Measurements from ENCODE around the gene SFXN4.

SFXN4 gene

DNA sequence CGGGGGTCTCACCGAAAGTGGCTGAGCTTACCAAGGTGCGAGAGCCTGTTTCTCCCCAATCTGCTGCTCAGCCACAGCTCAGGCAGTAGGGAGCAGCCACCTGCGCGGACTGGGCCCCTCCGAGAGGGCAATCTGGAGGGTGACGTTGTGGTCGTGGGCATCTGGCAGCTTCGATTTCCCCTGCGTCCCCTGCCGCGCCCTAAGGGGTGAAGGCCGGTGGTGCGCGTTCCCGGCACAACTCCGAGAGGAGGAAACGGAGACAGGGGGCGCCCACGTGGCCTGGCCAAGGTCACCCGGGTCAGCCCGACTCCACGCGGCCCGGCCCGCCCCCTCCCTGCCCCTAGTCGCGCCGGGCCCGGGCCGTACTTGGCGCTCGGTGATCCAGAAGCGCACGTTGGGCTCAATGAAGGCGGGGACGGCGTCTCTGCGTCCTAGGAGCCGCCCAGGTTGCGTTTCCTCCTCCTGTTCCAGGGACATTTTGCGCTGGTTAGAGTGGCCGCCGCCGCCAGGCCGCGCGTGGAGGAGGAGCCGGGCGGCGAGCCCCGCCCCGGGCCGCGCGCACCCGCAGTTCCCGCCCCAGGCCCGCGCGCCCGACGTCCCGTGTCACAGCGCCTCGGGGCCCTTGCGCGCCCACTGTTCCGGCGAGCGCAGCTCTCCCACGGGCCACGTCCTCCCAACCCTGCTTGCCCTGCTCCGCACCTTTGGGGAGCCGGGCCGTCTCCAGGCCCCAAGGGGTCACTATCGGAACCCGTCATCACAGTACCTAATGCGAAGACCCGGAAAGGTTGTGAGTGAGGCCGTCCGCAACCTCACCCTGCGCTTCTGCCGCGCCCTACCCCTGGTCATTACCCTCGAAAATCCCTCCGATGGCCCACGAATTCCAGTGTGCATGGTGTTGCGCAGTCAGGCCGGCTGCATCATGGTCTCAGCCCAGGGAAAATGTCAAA, at the start of gene SFXN4:
TSS of gene SFXN4 (minus strand) at position 544 of the 947 bp plus-strand sequence. CDS start at position 477, 67 bp downstream.
- peak; percentile 7 to 44 for DNase-seq

- no peak for DNase-seq
Measured at GRCh38 chr10:119211625-119212441, 46.3 kb upstream of the SFXN4 start.

DNA sequence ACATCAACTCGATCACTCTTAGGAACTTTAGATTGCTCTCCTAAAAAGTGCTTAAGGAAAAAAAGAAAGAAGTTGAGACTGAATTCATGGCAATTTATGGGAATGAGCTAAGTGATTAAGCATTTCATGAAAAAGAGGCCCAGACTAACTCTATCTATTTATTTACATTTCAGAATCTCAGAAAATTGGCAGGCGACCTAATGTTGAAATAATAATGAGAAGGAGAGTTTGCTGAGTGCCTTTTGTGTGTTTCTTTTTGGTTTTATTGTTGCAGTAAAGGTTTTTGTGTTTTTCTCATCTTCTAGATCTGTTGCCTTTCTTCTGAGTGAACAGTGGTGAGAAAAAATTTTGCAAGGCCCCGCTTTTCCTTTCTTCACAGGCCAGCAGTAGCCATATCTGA, 45.7 kb upstream of the SFXN4 start:
- DNase-seq = no peak

DNA sequence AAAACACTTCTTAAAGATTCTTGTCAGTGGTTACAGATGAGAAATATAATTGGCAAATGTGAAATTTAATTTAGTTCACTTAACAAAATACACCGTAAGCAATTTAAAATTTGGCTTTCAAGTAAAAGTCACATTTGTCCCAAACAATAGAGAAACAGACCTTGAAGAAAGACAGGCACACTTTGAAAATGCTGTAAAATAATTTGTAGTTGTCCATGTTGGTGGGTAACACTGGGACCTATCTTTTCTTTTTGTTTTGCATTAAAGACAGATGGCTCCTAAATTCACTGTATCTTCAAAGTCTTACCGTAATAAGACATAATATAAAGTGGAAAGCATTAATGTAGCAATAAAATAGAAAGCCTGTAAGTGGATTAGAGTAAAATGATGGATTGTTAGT, 45.1 kb upstream of the SFXN4 start:
- no peak for DNase-seq

GRCh38 chr10:119209736-119210355, 44.3 kb upstream of the SFXN4 start:
- DNase-seq = no peak

GRCh38 chr10:119209035-119209735, 43.7 kb upstream of the SFXN4 start:
- no peak for DNase-seq

- no peak for DNase-seq
Measured at GRCh38 chr10:119208553-119208940, 43.0 kb upstream of the SFXN4 start.

DNA sequence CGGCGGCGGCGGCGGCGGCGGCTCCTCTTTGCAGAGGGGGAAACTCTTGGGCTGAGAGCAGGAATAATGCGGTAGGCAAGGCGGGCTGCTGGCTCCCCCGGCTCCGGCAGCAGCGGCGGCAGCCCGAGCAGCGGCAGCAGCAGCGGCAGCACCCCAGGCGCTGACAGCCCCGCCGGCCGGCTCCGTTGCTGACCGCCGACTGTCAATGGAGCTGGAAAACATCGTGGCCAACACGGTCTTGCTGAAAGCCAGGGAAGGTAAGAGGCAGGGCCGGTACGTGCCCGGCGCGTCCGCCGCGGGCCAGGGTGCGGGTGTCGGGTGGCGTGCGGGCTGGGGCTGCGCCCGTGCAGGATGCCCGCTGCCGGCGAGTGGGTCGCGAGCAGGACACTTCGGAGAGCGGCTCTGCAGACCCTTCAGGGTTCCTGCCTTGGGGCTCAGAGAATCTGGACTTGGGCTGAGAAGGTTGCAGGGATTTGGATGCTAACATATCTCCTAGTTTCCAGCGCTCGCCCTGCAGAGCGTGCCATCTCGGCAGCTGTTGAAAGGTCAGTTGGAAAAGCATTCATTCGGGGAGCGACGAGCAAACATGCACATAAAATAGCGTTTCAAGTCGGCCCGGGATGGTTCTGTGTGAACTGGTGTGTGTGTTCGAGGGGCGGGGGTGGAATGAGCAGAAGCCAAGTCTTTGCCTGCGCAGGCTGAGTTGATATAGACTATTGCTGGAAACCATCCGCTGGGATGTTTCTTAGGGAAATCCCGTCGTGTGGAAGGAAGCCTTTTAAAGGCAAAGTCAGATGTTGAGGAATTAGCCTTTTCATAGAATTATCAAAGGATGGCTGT, 42.4 kb upstream of the SFXN4 start:
- DNase-seq = peak in 1 of 2 experiments; percentile 44

- DNase-seq = peak; percentile 44 to 84
Measured at GRCh38 chr10:119207366-119207666, 41.8 kb upstream of the SFXN4 start, which contains the start of gene GRK5. GRK5 (plus strand) TSS chr10:119207571; CDS start chr10:119207918, 347 bp downstream.

- peak in 1 of 2 experiments; percentile 12 for DNase-seq
Measured at GRCh38 chr10:119206603-119207365, 41.3 kb upstream of the SFXN4 start.

- DNase-seq = no peak
Measured at GRCh38 chr10:119205894-119206602, 40.5 kb upstream of the SFXN4 start.

- DNase-seq = no peak
Measured at GRCh38 chr10:119203006-119203405, 37.5 kb upstream of the SFXN4 start.

DNA sequence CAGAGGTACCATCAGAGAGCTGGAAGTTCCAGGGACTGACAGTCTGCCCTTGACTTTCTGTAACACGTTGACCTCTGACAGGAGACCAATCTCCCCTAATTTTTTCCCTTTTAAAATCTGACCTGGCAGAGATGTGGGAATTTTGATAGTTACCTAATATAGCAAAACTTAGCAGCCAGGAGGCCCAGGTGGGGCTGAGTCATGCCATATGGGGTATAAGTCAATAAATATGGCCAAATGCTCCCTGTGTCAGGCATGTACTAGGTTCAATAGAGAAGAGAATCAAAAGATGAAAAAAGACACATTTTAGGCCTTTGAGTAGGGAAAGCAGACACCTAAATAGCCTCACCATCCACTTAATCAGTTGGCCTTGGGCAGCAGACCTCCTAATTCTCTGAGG, 35.7 kb upstream of the SFXN4 start:
- no peak for DNase-seq

GRCh38 chr10:119199231-119199992, 33.9 kb upstream of the SFXN4 start:
- DNase-seq = no peak

GRCh38 chr10:119198438-119198837, 32.9 kb upstream of the SFXN4 start:
- DNase-seq = no peak

- DNase-seq = no peak
Measured at GRCh38 chr10:119197921-119198320, 32.4 kb upstream of the SFXN4 start.

GRCh38 chr10:119191881-119192280, 26.4 kb upstream of the SFXN4 start:
- no peak for DNase-seq

- no peak for DNase-seq
Measured at GRCh38 chr10:119190954-119191785, 25.7 kb upstream of the SFXN4 start.

DNA sequence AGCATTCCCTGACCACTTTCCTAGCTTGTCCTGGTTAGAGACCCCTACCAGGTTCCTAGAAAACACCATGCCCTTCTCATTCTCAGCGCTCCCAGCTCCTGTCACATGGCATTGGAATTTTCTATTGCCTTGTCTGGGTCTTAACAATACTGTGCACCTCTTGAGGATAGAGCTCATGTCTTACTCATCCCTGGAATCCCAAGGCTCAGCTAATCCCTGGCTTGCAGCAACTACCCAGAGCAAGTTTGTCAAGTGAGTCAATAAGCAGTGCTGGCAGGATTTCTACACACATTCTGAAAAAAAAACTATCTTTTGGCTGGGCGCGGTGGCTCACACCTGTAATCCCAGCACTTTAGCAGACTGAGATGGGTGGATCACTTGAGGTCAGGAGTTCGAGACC, 24.8 kb upstream of the SFXN4 start:
- no peak for DNase-seq

All from NCI-H187 (cell line).